Prostate gland (tissue), 2 donors: ENCODE measurements around the gene CHPF.

Source experiments
- CTCF ChIP-seq, 4 experiments: fragments of 200-600 bp in 2 of 4; fragments of 450-650 bp in 2 of 4; sonication (generic) in 2 of 4; IDR thresholded peaks; 1 replicate in 3 of 4; 2 replicates in 1 of 4; pipeline ENCODE4 v1.5.1; 2016 to 2019; ENCODE audit warnings: antibody characterized with exemption in 4 of 4, mild to moderate bottlenecking in 2 of 4, moderate library complexity in 2 of 4
- POLR2A ChIP-seq: fragments of 450-650 bp; IDR thresholded peaks from one replicate; pipeline ENCODE4 v1.6.1; 2016; ENCODE audit warnings: antibody characterized with exemption, mild to moderate bottlenecking
- POLR2AphosphoS5 ChIP-seq: sonication (generic); formaldehyde crosslinking; IDR thresholded peaks from one replicate; pipeline ENCODE4 v1.6.1; 2017; ENCODE audit warnings: antibody characterized with exemption

GRCh38 chr2:219581346-219581745, 37.7 kb upstream of the CHPF start:
- TF ChIP-seq CTCF (IDR thresholded peaks at IDR 0.05) = no peak
- no peak for TF ChIP-seq POLR2AphosphoS5
- TF ChIP-seq POLR2A = no peak
